SK-N-SH treated with all-trans-retinoic acid at 6 μM for 48 hours (cell line): Measurements from ENCODE around the gene ABCC3.

ENCODE experiments used
- ATAC-seq: fragments of 200-7000 bp; cut with Tn5 transposase; 3 replicates; pipeline ENCODE4 v1.9.1; 2020; ENCODE audit warnings: mild to moderate bottlenecking, moderate library complexity
- ARNTL ChIP-seq: fragments of 450-650 bp; formaldehyde crosslinking; IDR thresholded peaks from 2 replicates; pipeline ENCODE4 v1.5.0; 2020; ENCODE audit warnings: low read depth, mild to moderate bottlenecking, moderate library complexity, borderline replicate concordance
- CSDC2 ChIP-seq: fragments of 250-450 bp; sonication (Bioruptor Pico); IDR thresholded peaks from 2 replicates; pipeline ENCODE4 v1.5.0; 2020; ENCODE audit warnings: mild to moderate bottlenecking, moderate library complexity
- ESRRG ChIP-seq: fragments of 250-450 bp; sonication (Bioruptor Pico); IDR thresholded peaks from 2 replicates; pipeline ENCODE4 v1.6.1; 2021; ENCODE audit warnings: mild to moderate bottlenecking
- GLIS3 ChIP-seq: fragments of 250-450 bp; sonication (Bioruptor Pico); IDR thresholded peaks from 2 replicates; pipeline ENCODE4 v1.5.0; 2020; ENCODE audit warnings: mild to moderate bottlenecking, moderate library complexity
- ISL1 ChIP-seq: fragments of 250-450 bp; sonication (Bioruptor Pico); IDR thresholded peaks from 2 replicates; pipeline ENCODE4 v2.1.2; 2022; ENCODE audit warnings: mild to moderate bottlenecking, moderate library complexity
- PATZ1 ChIP-seq: fragments of 250-450 bp; sonication (Bioruptor Pico); IDR thresholded peaks from 2 replicates; pipeline ENCODE4 v1.8.0; 2020; ENCODE audit warnings: mild to moderate bottlenecking, moderate library complexity, borderline replicate concordance
- PPARA ChIP-seq: fragments of 250-450 bp; sonication (Bioruptor Pico); IDR thresholded peaks from 2 replicates; pipeline ENCODE4 v1.5.0; 2020; ENCODE audit warnings: mild to moderate bottlenecking, borderline replicate concordance
- RARB ChIP-seq: fragments of 250-450 bp; sonication (Bioruptor Pico); IDR thresholded peaks from 2 replicates; pipeline ENCODE4 v1.8.0; 2021; ENCODE audit warnings: mild to moderate bottlenecking, moderate library complexity
- SNAI2 ChIP-seq: fragments of 250-450 bp; sonication (Bioruptor Pico); IDR thresholded peaks from 2 replicates; pipeline ENCODE4 v1.5.0; 2020; ENCODE audit warnings: mild to moderate bottlenecking, moderate library complexity
- TCF4 ChIP-seq: fragments of 250-450 bp; sonication (Bioruptor Pico); IDR thresholded peaks from 2 replicates; pipeline ENCODE4 v1.8.0; 2021; ENCODE audit warnings: mild to moderate bottlenecking, moderate library complexity, borderline replicate concordance
- ZC3H10 ChIP-seq: fragments of 250-450 bp; sonication (Bioruptor Pico); IDR thresholded peaks from 2 replicates; pipeline ENCODE4 v1.5.1; 2021; ENCODE audit warnings: mild to moderate bottlenecking, moderate library complexity
- ZNF565 ChIP-seq: fragments of 450-650 bp; formaldehyde crosslinking; conservative IDR thresholded peaks from 2 replicates; pipeline ENCODE4 v1.5.0; 2020; ENCODE audit warnings: low read depth, mild to moderate bottlenecking, moderate library complexity
- ZNF70 ChIP-seq: fragments of 450-650 bp; formaldehyde crosslinking; IDR thresholded peaks from 2 replicates; pipeline ENCODE4 v1.5.0; 2020; ENCODE audit warnings: mild to moderate bottlenecking, moderate library complexity
- ZNF8 ChIP-seq: fragments of 450-650 bp; formaldehyde crosslinking; IDR thresholded peaks from 2 replicates; pipeline ENCODE4 v1.5.0; 2020; ENCODE audit warnings: mild to moderate bottlenecking, moderate library complexity
- TF ChIP-seq, protein P1 (sequence below): fragments of 250-450 bp; sonication (Bioruptor Pico); IDR thresholded peaks from 2 replicates; pipeline ENCODE4 v1.5.1; 2020; ENCODE audit warnings: low read depth, mild to moderate bottlenecking, moderate library complexity
- TF ChIP-seq, protein P2 (sequence below): fragments of 250-450 bp; sonication (Bioruptor Pico); IDR thresholded peaks from 2 replicates; pipeline ENCODE4 v1.5.1; 2021; ENCODE audit warnings: mild to moderate bottlenecking, moderate library complexity
- TF ChIP-seq, protein P3 (sequence below): fragments of 250-450 bp; sonication (Bioruptor Pico); IDR thresholded peaks from 2 replicates; pipeline ENCODE4 v1.8.0; 2021; ENCODE audit warnings: low read depth, mild to moderate bottlenecking, moderate library complexity, borderline replicate concordance

Gene ABCC3

GRCh38 chr17:50645748-50646682 lies 11.3 kb downstream of the ABCC3 start:
- no peak for ATAC-seq
- TF ChIP-seq ZC3H10 (CRISPR knock-in tag) (no peak), ISL1 (CRISPR knock-in tag) (no peak), RARB (no peak), TCF4 (CRISPR knock-in tag) (no peak), ZNF8 (CRISPR knock-in tag) (no peak)
- TF ChIP-seq, protein P1, sequence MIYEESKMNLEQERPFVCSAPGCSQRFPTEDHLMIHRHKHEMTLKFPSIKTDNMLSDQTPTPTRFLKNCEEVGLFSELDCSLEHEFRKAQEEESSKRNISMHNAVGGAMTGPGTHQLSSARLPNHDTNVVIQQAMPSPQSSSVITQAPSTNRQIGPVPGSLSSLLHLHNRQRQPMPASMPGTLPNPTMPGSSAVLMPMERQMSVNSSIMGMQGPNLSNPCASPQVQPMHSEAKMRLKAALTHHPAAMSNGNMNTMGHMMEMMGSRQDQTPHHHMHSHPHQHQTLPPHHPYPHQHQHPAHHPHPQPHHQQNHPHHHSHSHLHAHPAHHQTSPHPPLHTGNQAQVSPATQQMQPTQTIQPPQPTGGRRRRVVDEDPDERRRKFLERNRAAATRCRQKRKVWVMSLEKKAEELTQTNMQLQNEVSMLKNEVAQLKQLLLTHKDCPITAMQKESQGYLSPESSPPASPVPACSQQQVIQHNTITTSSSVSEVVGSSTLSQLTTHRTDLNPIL (CRISPR knock-in tag), result no peak

DNA sequence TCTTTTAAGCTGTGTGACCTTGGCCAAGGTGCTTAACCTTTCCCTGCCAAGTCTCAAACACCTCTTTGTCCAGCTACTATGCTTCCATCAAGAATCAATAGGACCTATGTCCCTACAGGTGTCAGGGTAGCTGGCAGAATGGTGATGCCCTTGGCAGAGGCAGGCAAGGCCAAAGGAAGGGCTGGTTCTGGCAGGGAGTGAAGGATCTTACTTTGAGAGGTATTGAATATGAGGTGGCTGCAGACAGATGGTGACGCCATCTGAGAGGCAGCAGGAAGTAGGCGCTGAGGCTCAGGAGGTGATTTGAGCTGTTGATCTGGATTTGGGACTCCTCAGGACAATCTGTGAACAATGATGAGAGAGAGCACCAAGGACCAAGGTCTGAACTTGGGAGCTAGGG lies 12.5 kb downstream of the ABCC3 start:
- ATAC-seq, result no peak

DNA sequence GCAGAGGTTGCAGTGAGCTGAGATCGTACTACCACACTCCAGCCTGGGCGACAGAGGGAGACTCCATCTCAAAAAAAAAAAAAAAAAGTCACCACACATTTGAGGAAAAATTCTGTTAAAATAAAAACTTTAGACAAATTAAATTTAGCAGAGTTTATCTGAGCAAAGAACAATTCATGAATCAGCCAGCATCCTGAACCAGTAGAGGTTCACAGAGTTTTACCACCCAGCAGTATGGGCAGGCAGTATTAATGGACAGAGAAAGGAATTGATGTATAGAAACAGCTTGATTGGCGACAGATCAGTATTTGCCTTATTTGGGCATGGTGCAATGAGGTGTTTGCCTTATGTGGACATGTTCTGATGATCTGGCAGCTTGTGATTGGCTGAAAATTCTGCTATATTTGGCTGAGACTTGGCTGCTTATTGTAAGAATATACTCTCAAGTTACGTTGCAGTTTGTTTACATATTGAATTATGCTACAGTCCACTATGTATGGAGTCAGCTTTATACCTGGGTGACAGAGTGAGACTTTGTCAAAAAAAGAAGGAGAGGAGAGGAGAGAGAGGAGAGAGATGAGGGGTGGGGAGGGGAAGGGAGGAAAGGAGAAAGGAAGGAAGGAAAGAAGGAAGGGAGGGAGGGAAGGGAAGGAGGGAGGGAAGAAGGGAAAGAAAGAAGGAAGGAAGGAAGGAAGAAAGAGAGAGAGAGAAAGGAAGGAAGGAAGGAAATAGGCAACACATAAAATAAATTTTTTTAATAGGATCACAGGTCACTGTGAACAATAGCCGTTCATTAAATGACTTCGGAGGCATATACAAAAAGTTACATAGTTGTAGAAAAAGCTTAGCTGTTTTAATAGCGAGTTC lies 14.6 kb downstream of the ABCC3 start:
- TF ChIP-seq CSDC2, result no peak
- ATAC-seq, result peak; percentile 50

More for the DNA sequence above, 12.5 kb downstream of the ABCC3 start:
- TF ChIP-seq ESRRG (no peak), ZNF565 (no peak), ZNF8 (CRISPR knock-in tag) (no peak)

DNA sequence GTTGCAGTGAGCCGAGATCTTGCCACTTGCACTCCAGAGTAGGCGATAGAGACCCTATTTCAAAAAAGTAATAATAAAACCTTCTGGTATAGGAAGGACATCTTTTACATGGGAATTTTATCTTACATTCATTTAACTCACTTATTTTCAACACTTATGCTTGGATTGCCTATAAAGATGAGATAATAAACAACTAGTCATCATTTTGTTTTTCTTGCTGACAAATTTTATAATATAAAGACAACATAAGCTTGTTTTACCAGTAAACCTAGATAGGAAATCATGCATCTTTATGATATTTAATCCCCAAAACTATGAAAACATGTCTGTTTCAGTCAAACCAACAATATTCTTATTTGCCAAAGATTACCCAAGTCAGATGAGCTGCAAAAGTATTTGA lies 17.0 kb downstream of the ABCC3 start:
- TF ChIP-seq, protein P2, sequence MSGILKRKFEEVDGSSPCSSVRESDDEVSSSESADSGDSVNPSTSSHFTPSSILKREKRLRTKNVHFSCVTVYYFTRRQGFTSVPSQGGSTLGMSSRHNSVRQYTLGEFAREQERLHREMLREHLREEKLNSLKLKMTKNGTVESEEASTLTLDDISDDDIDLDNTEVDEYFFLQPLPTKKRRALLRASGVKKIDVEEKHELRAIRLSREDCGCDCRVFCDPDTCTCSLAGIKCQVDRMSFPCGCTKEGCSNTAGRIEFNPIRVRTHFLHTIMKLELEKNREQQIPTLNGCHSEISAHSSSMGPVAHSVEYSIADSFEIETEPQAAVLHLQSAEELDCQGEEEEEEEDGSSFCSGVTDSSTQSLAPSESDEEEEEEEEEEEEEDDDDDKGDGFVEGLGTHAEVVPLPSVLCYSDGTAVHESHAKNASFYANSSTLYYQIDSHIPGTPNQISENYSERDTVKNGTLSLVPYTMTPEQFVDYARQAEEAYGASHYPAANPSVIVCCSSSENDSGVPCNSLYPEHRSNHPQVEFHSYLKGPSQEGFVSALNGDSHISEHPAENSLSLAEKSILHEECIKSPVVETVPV (CRISPR knock-in tag), result no peak
- no peak for TF ChIP-seq CSDC2
- TF ChIP-seq ZNF70 (CRISPR knock-in tag), result no peak
- TF ChIP-seq ESRRG, result no peak
- TF ChIP-seq, protein P3, sequence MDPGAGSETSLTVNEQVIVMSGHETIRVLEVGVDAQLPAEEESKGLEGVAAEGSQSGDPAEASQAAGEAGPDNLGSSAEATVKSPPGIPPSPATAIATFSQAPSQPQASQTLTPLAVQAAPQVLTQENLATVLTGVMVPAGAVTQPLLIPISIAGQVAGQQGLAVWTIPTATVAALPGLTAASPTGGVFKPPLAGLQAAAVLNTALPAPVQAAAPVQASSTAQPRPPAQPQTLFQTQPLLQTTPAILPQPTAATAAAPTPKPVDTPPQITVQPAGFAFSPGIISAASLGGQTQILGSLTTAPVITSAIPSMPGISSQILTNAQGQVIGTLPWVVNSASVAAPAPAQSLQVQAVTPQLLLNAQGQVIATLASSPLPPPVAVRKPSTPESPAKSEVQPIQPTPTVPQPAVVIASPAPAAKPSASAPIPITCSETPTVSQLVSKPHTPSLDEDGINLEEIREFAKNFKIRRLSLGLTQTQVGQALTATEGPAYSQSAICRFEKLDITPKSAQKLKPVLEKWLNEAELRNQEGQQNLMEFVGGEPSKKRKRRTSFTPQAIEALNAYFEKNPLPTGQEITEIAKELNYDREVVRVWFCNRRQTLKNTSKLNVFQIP (CRISPR knock-in tag), result no peak
- no peak for TF ChIP-seq PATZ1 (CRISPR knock-in tag)
- TF ChIP-seq RARB, result no peak
- TF ChIP-seq ZNF565, result no peak
- no peak for ATAC-seq

GRCh38 chr17:50653738-50654137 lies 19.1 kb downstream of the ABCC3 start:
- ATAC-seq, result no peak
- TF ChIP-seq RARB (no peak), PATZ1 (CRISPR knock-in tag) (no peak), PPARA (CRISPR knock-in tag) (no peak), ARNTL (no peak), GLIS3 (CRISPR knock-in tag) (no peak), TCF4 (CRISPR knock-in tag) (no peak), SNAI2 (no peak)
- TF ChIP-seq, protein P2 (CRISPR knock-in tag), result no peak
- TF ChIP-seq, all 23 proteins: peak for 0
